ENCODE measurements around the gene TENT4A. TPM values are rescaled to one million over a fixed set of nuclear protein-coding genes. Genes with fewer than 3 reads are reported as not detected.

Gene TENT4A
- total RNA-seq, 1 donor from 2014 or later, result 9.5 TPM

DNA sequence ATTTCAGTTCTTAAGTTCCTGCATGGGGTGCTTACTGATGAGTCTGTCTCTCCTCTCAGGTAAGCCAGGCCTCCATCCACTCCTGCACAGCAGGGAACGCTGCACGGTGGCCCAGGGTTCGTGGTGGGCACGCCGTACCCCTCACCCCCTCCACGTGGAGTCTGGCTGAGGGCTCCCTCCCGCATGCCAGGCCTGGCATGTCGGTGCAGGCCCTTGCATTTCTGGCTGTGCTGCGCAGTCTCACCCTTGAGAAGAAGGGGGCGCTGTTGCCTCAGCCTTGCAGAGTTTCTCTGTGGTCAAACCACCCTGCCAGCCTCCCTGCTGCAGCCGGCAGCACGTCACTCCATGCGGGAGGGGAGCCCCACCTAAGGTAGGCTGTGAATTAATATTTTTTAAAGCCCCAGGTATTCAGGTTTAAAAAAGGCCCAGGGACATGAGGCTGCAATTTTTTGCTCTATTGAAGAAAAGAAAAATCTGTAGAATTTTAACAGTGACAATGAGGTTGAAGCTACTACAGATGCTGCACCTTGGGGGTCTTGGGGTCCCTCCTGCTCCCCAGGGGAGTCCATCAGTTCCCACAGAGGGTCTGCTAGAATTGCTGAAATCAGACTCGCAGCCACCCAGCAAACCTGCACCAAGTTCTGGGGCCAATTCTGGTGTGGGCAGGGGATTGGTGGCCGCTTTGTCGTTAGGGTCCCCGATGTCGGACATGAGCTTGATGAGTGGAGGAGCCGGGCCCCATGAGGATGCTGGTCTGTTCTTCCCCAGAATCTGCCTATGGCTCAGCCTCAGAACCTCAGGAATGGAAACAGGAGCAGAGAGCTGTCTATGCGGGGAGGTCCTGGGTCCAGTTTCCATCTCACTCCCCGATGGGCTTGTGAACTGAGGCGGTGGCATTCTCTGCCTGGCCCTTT is 52.6 kb downstream of the TENT4A start:
- DNase-seq, result peak; percentile 70
- Histone ChIP-seq H3K9me3 (replicated peaks) (no peaks in the 10 kb centered on the region), H3K4me1 (peaks cover 18% of the 10 kb centered on the region), H3K4me3 (peak overlapping the region; percentile 29), H3K27ac (replicated peaks) (peak overlapping the region; percentile 59), H3K27me3 (ENCODE audit: low read depth) (no peaks in the 10 kb centered on the region), H3K36me3 (no peaks in the 10 kb centered on the region)
- intact Hi-C loops (cut with micrococcal nuclease), result no loop called here
- TF ChIP-seq, protein P1, sequence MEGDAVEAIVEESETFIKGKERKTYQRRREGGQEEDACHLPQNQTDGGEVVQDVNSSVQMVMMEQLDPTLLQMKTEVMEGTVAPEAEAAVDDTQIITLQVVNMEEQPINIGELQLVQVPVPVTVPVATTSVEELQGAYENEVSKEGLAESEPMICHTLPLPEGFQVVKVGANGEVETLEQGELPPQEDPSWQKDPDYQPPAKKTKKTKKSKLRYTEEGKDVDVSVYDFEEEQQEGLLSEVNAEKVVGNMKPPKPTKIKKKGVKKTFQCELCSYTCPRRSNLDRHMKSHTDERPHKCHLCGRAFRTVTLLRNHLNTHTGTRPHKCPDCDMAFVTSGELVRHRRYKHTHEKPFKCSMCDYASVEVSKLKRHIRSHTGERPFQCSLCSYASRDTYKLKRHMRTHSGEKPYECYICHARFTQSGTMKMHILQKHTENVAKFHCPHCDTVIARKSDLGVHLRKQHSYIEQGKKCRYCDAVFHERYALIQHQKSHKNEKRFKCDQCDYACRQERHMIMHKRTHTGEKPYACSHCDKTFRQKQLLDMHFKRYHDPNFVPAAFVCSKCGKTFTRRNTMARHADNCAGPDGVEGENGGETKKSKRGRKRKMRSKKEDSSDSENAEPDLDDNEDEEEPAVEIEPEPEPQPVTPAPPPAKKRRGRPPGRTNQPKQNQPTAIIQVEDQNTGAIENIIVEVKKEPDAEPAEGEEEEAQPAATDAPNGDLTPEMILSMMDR (IDR thresholded peaks at IDR 0.05; ENCODE audit: borderline replicate concordance), result peak; percentile 81

DNA sequence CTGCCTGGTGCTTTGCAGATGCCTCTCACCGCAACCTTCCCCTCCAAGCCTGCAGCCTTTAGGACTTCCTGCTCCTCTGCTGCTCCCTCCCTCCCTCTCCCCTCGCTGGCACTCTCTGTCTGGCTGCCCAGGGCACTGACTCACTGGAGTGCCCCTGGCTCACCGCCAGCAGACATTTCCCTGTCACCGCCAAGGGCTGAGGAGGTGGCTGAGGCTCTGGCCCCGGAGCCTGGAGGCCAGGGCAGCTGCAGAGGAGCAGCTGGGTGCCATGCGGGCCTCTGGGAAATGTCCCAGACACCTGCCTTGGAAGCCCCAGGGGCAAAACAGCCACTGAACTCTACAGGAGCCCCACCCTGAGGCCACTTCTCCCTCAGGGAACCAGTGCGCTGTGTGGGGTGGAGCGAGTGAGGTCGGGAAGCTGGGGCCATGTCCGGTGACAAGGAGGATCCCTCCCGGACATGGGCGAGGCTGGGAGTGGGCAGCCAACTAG is 53.4 kb downstream of the TENT4A start:
- Histone ChIP-seq H3K36me3 (no peaks in the 10 kb centered on the region), H3K4me1 (peaks cover 18% of the 10 kb centered on the region), H3K27me3 (ENCODE audit: low read depth) (no peaks in the 10 kb centered on the region), H3K4me3 (peak overlapping the region; percentile 29), H3K27ac (replicated peaks) (peak overlapping the region; percentile 59), H3K9me3 (replicated peaks) (no peaks in the 10 kb centered on the region)
- TF ChIP-seq, protein P1 (IDR thresholded peaks at IDR 0.05; ENCODE audit: borderline replicate concordance), result no peak
- DNase-seq, result peak; percentile 81
- intact Hi-C loops (cut with micrococcal nuclease), result no loop called here

DNA sequence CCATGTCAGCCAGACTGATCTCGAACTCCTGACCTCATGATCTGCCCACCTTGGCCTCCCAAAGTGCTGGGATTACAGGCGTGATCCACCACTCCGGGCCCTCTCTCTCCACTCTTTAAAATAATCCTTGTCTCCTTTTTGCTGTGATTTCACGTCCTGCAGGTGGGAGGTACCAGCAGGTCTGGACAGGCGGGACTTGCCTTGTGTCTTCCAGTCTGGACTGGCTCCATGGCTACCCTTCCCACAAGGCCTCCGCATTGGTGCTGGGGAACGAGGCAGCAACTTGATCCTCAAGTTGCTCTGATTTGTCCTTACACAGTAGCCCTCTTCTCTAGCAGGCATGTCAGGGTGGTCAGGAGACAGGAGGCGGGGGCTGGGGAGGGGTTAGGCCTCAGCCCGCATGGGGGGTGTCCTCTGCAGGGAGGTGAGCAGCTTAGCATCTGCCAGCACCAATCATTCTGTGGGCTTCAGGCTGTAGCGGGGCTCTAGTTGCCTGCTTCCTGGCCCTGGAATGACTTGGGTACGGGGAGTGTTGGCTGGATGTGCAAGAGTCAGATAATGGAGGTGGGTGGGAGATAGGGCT is 54.3 kb downstream of the TENT4A start:
- intact Hi-C loops (cut with micrococcal nuclease), result no loop called here
- no peak overlapping the region for H3K27ac ChIP-seq (replicated peaks)
- no peaks in the 10 kb centered on the region for H3K9me3 ChIP-seq (replicated peaks)
- H3K4me3 ChIP-seq, result no peak overlapping the region
- TF ChIP-seq, protein P1 (IDR thresholded peaks at IDR 0.05; ENCODE audit: borderline replicate concordance), result no peak
- H3K4me1 ChIP-seq, result peaks cover 18% of the 10 kb centered on the region
- no peak for DNase-seq
- no peaks in the 10 kb centered on the region for H3K36me3 ChIP-seq
- H3K27me3 ChIP-seq (ENCODE audit: low read depth), result peaks cover 1% of the 10 kb centered on the region

DNA sequence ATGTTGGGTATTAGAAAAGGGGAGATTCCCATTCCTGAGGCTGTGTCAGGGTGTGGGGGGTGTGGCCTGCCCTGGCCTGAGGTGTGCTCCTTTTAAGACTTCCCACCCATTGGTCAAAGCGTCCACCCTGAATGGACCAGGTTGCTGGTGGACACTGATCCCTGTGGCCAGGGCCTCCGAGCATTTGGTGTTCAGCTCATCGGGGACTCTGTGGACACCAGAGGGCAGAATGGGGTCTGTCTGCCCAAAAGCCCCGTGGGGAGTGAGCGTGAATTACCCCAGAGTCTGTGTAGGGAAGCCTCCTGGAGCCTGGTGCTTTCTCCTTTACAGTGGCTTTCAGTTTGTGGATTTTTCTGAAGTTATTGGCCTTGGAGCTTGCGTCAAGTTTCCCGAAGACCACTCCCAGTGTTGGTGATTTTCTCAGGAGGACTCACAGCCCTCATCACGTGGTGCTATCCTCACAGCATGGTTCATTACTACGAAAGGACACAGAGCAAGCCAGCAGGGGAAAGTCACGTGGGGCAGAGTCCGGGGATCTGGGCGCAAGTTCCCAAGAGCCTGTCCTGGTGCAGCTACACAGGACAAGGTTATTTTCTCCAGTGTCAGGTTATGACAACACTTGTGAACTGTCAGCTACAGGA is 55.5 kb downstream of the TENT4A start:
- peaks cover 11% of the 10 kb centered on the region for H3K27me3 ChIP-seq (ENCODE audit: low read depth)
- no peaks in the 10 kb centered on the region for H3K36me3 ChIP-seq
- no peaks in the 10 kb centered on the region for H3K9me3 ChIP-seq (replicated peaks)
- H3K27ac ChIP-seq (replicated peaks), result no peak overlapping the region
- intact Hi-C loops (cut with micrococcal nuclease), result no loop called here
- TF ChIP-seq, protein P1 (IDR thresholded peaks at IDR 0.05; ENCODE audit: borderline replicate concordance), result no peak
- DNase-seq, result no peak
- H3K4me1 ChIP-seq, result peaks cover 18% of the 10 kb centered on the region
- no peak overlapping the region for H3K4me3 ChIP-seq

DNA sequence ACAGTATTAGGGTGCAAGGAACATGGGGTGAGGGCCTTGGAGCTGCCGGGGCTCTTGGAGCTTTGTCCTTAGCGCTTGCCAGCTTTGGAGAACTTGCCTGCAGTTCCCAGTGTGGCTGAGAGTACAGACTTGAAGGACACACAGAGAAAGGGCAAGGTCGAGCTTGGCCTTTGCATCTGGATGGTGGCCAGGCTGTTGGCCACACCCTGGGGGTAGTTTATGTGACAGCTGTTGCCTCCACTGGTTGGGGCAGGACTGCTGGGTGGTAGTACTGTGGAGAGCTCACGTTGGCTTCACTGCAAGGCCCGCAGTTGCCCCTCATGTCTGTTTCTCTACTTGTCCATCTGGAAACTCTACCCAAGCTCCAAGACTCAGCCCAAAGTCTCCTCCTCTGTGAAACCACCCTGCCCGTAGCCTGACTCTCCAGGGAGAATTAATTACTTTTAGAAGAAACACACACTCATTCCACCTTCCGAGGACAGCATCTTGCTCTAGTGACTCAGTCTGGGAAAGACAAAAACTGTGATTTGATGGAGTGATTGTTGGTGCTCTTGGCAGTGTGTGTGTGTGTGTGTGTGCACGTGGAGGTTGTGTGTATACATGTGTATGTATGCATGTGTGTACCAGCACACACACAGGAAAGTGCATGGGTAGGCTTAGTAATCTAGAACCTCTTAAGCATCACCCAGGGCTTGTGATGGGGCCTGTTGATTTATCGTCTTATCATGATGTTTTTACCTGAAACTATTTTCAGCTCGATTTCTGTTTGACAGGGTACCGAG is 57.8 kb downstream of the TENT4A start:
- TF ChIP-seq, protein P1 (IDR thresholded peaks at IDR 0.05; ENCODE audit: borderline replicate concordance), result no peak
- Histone ChIP-seq H3K4me3 (no peak overlapping the region), H3K27ac (replicated peaks) (no peak overlapping the region), H3K9me3 (replicated peaks) (no peaks in the 10 kb centered on the region), H3K4me1 (peaks cover 10% of the 10 kb centered on the region), H3K27me3 (ENCODE audit: low read depth) (peaks cover 11% of the 10 kb centered on the region), H3K36me3 (no peaks in the 10 kb centered on the region)
- intact Hi-C loops (cut with micrococcal nuclease), result no loop called here
- no peak for DNase-seq

All from left ventricle myocardium inferior (tissue), 1 donor.